SH-SY5Y (cell line): ENCODE data around the gene TCF7.

ENCODE experiments used
- GATA2 ChIP-seq: IDR thresholded peaks from 2 replicates; pipeline ENCODE4 v1.6.1; 2011; ENCODE audit warnings: mild to moderate bottlenecking, low read depth, low read length
- GATA3 ChIP-seq: IDR thresholded peaks from 2 replicates; pipeline ENCODE4 v1.6.1; 2011; ENCODE audit warnings: low read depth, mild to moderate bottlenecking, low read length, moderate library complexity

- TF ChIP-seq GATA2 = no peak
- no peak for TF ChIP-seq GATA3
Observed at GRCh38 chr5:134145779-134146581, 31.5 kb downstream of the TCF7 start.
